Measurements from ENCODE around the gene CCDC187. TPM values are rescaled to one million over a fixed set of nuclear protein-coding genes. Genes with fewer than 3 reads are reported as not detected.
A peak's percentile ranks its signal among the peaks of the same experiment; 100 is the strongest.

The CCDC187 gene
- total RNA-seq, 1 experiment from 2014 or later: 0.04 TPM

- TF ChIP-seq, protein P1, sequence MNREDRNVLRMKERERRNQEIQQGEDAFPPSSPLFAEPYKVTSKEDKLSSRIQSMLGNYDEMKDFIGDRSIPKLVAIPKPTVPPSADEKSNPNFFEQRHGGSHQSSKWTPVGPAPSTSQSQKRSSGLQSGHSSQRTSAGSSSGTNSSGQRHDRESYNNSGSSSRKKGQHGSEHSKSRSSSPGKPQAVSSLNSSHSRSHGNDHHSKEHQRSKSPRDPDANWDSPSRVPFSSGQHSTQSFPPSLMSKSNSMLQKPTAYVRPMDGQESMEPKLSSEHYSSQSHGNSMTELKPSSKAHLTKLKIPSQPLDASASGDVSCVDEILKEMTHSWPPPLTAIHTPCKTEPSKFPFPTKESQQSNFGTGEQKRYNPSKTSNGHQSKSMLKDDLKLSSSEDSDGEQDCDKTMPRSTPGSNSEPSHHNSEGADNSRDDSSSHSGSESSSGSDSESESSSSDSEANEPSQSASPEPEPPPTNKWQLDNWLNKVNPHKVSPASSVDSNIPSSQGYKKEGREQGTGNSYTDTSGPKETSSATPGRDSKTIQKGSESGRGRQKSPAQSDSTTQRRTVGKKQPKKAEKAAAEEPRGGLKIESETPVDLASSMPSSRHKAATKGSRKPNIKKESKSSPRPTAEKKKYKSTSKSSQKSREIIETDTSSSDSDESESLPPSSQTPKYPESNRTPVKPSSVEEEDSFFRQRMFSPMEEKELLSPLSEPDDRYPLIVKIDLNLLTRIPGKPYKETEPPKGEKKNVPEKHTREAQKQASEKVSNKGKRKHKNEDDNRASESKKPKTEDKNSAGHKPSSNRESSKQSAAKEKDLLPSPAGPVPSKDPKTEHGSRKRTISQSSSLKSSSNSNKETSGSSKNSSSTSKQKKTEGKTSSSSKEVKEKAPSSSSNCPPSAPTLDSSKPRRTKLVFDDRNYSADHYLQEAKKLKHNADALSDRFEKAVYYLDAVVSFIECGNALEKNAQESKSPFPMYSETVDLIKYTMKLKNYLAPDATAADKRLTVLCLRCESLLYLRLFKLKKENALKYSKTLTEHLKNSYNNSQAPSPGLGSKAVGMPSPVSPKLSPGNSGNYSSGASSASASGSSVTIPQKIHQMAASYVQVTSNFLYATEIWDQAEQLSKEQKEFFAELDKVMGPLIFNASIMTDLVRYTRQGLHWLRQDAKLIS (CRISPR knock-in tag; IDR thresholded peaks at IDR 0.05; ENCODE audit: borderline replicate concordance): no peak
- no peak for TF ChIP-seq CDX4 (CRISPR knock-in tag; IDR thresholded peaks at IDR 0.05; ENCODE audit: borderline replicate concordance)
- TF ChIP-seq ZNF232 (CRISPR knock-in tag; IDR thresholded peaks at IDR 0.05): no peak
- TF ChIP-seq MYBL2 (CRISPR knock-in tag; IDR thresholded peaks at IDR 0.05): no peak
- no peak for TF ChIP-seq ZNF416 (CRISPR knock-in tag; IDR thresholded peaks at IDR 0.05)
These were observed 61.6 kb downstream of the CCDC187 start (continued) for GRCh38 chr9:136242248-136242647.

DNA sequence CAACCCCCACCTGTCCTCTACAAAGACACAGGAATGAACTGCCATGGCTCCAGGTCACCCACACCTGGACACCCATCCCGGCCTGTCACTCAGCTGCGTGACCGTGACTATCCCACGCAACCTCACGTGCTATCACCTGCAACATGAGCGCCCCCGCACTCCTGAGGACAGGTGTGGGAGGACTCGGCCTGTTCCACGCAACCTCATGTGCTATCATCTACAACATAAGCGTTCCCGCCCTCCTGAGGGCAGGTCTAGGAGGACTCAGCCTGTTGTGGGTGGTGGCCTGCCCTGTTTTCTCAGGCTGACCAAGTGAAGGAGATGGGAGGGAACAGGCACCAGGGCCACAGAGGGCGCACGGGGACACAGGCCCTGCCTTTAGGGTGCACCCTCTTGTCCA is 62.4 kb downstream of the CCDC187 start:
- H3K27ac Mint-ChIP-seq: peak overlapping the region; percentile 13; the same call in 1 of the 2 replicates
- no peaks in the 10 kb centered on the region for H3K36me3 Mint-ChIP-seq
- no peak for TF ChIP-seq NFATC4 (CRISPR knock-in tag; IDR thresholded peaks at IDR 0.05)
- POLR2A ChIA-PET: no interaction called here
- ATAC-seq (no peak), DNase-seq (ENCODE audit: low spot score) (no peak)
- H3K27me3 Mint-ChIP-seq (ENCODE audit: low read depth): peaks cover 7% of the 10 kb centered on the region
- H3K4me3 Mint-ChIP-seq: no peak overlapping the region
- H3K4me1 Mint-ChIP-seq: peaks cover 28% of the 10 kb centered on the region
- CTCF ChIA-PET: interaction anchor here (1.4 kb wide), 1 partner anchor 14 kb away, joined by 3 read pairs; no protein-coding TSS in a partner anchor
- H3K9me3 Mint-ChIP-seq: no peaks in the 10 kb centered on the region

DNA sequence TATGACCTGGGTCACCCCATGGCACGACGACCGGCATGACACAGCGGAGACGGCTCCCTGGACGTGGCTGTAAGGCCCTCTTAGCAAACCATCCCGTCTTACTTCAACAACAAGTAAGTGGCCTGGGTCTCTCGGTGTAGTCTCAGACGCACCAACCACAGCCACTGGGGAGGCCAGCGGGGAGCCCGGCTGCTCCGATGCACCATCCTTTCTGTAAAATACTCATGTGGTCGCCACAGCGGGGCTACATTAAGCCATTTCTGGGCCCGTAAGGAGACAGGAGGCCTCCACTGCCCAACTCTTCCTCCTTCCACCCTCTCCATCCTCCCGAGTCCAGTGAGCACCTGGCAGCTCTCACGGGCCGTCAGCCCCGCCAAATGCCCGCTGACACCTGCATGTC is 63.0 kb downstream of the CCDC187 start:
- H3K4me3 Mint-ChIP-seq: no peak overlapping the region

More for the DNA sequence above, 63.0 kb downstream of the CCDC187 start:
- CTCF ChIA-PET: no interaction called here
- no peaks in the 10 kb centered on the region for H3K9me3 Mint-ChIP-seq
- H3K27me3 Mint-ChIP-seq (ENCODE audit: low read depth): peaks cover under 1% of the 10 kb centered on the region
- POLR2A ChIA-PET: no interaction called here
- peaks cover 25% of the 10 kb centered on the region for H3K4me1 Mint-ChIP-seq
- H3K36me3 Mint-ChIP-seq: no peaks in the 10 kb centered on the region
- ATAC-seq (no peak), DNase-seq (ENCODE audit: low spot score) (no peak)
- no peak for TF ChIP-seq FOXK1 (CRISPR knock-in tag; IDR thresholded peaks at IDR 0.05)
- no peak for TF ChIP-seq OVOL2 (CRISPR knock-in tag; IDR thresholded peaks at IDR 0.05; ENCODE audit: borderline replicate concordance)
- TF ChIP-seq TEAD4 (CRISPR knock-in tag; IDR thresholded peaks at IDR 0.05): no peak
- TF ChIP-seq ZNF671 (CRISPR knock-in tag; IDR thresholded peaks at IDR 0.05): no peak
- TF ChIP-seq ATF3 (CRISPR knock-in tag; conservative IDR thresholded peaks at IDR 0.05): no peak
- TF ChIP-seq MLX (CRISPR knock-in tag; IDR thresholded peaks at IDR 0.05): no peak
- TF ChIP-seq ZMAT4 (CRISPR knock-in tag; IDR thresholded peaks at IDR 0.05): no peak
- TF ChIP-seq TCF7 (CRISPR knock-in tag; IDR thresholded peaks at IDR 0.05; ENCODE audit: low read depth): no peak
- TF ChIP-seq USF1 (CRISPR knock-in tag; IDR thresholded peaks at IDR 0.05): no peak
- no peak for TF ChIP-seq SMAD3 (CRISPR knock-in tag; IDR thresholded peaks at IDR 0.05; ENCODE audit: borderline replicate concordance)
- TF ChIP-seq AR (CRISPR knock-in tag; IDR thresholded peaks at IDR 0.05): no peak
- H3K27ac Mint-ChIP-seq: peak overlapping the region; percentile 13; the same call in 1 of the 2 replicates
